Choroid plexus epithelial cell (primary cell): ENCODE results near the gene DIP2C.

Experiments used
- DNase-seq: peaks from one replicate; pipeline ENCODE4 v3.0.0-alpha.2; 2010; ENCODE audit warnings: low read depth
- H3K4me3 ChIP-seq: 2 replicates; pipeline ENCODE4 v1.5.1; 2011; ENCODE audit warnings: low read depth, mild to moderate bottlenecking, control low read depth, low read length, moderate library complexity
- TF ChIP-seq, protein P1 (sequence below): conservative IDR thresholded peaks from 2 replicates; pipeline ENCODE4 v1.5.1; 2011; ENCODE audit warnings: low read depth, mild to moderate bottlenecking, control low read depth, inconsistent platforms, low read length, moderate library complexity

DIP2C gene

DNA sequence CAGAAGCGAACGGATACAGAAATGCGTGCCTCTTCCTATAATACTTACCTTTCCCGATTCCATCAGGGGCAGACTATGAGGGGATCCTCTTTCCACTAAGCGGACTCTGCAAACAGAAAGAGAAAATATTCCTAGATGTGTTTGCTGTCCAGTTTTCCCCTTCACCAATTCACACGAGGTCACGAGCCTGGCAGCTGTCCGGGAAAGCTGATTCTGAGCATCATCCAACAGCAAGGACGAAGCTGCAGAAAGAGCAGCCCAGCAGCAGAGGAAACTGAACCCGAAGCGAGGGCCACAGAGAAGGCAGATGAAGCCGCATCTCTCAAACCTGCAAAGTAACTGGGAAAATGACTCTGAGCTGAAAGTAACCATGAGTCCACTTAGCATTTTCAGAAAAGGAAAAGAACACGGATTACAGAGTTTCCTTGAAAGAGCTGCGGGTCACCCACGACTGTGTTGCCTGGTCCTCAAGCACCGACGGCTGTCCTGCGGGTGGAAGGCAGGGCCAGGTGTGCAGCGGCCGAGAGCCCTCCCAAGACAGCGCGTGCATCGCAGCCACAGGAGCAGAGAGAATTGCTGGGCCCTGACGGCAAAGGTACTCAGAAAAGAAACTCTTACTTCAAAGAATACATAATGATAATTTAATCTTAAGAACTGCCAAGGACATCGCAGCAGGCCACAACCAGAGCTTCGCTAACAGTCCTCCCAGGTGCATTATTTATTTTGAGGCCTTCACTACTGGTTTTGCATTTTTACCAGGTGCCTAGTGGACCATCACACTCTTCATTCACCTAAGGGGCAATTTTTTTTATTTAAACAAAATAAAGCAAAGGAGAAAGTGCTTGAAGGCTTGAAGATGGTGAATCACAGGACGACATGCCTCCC lies 400.9 kb downstream of the DIP2C start:
- TF ChIP-seq, protein P1, sequence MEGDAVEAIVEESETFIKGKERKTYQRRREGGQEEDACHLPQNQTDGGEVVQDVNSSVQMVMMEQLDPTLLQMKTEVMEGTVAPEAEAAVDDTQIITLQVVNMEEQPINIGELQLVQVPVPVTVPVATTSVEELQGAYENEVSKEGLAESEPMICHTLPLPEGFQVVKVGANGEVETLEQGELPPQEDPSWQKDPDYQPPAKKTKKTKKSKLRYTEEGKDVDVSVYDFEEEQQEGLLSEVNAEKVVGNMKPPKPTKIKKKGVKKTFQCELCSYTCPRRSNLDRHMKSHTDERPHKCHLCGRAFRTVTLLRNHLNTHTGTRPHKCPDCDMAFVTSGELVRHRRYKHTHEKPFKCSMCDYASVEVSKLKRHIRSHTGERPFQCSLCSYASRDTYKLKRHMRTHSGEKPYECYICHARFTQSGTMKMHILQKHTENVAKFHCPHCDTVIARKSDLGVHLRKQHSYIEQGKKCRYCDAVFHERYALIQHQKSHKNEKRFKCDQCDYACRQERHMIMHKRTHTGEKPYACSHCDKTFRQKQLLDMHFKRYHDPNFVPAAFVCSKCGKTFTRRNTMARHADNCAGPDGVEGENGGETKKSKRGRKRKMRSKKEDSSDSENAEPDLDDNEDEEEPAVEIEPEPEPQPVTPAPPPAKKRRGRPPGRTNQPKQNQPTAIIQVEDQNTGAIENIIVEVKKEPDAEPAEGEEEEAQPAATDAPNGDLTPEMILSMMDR = no peak
- no peak overlapping the region for H3K4me3 ChIP-seq
- no peak for DNase-seq

DNA sequence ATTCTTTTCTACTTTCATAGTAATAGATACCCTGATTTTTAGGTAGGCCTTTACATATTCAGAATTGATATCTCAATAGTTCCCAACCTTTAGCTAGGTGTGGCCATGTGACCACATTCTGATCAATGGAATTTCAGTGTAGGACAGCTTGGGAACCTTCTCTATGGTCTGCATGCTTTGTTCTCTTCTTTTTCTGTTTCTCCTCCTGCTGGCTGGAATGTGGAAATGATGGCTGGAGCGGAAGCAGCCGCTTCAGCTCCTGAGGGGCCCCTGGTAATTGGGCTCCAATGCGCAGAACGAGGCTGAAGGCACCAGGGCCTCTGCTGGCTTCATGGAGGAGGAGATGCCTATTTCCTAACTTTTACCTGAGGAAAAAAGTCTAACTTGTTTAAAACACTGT lies 401.7 kb downstream of the DIP2C start:
- H3K4me3 ChIP-seq = no peak overlapping the region
- DNase-seq = no peak
- TF ChIP-seq, protein P1 = peak; percentile 50

DNA sequence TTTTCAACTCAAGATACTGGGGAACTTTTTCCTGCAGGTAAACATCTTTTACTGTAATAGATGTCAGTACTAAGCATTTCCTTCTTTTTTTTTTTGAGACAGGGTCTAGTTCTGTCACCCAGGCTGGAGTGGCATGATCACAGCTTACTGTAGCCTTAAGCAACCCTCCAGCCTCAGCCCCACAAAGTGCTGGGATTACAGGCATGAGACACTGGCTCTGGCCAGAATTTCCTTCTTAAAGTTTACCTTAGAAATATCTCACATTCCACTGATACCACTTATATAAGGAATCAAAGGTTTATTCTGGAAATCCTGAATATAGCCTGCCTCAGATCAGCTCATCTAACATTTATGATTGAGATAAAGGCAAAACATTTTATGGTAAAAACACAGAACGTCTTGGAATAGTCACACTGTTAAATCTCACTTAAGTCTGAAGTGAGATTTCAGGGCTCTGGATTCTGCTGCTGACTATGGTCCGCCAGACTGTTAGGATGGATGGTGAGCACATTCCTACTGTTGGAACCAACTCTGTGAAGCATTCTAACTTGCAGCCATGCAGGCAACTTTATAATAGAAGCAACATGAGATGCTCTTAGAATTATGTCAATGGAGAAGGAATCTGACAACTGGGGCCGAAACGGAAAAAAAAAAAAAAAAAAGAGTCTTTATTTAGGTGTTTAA lies 402.3 kb downstream of the DIP2C start:
- DNase-seq = peak; percentile 39

GRCh38 chr10:285216-285615 lies 404.3 kb downstream of the DIP2C start:
- DNase-seq = no peak
- H3K4me3 ChIP-seq = no peak overlapping the region
- TF ChIP-seq, protein P1 = no peak

More for the DNA sequence above, 402.3 kb downstream of the DIP2C start:
- TF ChIP-seq, protein P1 = no peak
- H3K4me3 ChIP-seq = no peak overlapping the region

DNA sequence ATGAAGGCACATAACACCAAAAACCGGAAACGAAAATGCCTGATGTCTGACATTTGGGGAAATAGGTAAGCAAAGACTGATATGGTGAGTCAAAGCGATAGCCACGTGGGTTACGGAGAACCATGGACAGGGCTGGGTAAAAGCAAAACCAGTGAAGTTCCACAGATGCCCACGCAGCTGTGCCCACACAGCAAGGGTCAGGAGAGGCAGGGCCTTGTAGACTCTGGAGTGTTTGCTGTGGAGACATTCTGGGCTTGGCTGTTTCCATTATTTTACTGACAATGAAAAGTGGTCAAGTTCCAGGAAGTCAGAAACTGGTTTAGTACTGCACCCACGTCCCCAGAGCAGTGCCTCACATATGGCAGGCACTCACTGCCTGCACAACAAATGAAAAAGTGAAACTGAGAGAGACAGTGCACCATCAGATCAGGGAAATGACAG lies 405.5 kb downstream of the DIP2C start:
- DNase-seq = no peak
- TF ChIP-seq, protein P1 = no peak
- H3K4me3 ChIP-seq = no peak overlapping the region

DNA sequence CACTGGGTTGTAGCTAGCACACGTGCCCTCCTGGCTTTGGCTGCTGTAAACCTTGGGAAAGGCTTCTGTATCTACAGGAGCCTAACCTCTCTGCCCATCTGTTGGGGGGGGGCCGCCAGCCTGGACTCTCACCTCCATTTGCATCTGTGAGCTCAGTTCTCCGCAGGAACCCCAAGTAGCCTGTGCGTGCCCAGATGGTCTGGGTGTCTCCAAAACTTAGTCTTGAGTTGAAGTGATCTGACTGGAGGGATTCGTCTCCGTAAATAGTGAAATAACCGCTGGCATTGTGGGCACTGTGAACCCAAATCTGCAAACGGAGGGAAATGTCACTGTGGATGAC lies 406.4 kb downstream of the DIP2C start:
- TF ChIP-seq, protein P1 = no peak
- no peak overlapping the region for H3K4me3 ChIP-seq
- DNase-seq = no peak
